IMR-90 (cell line): Measurements from ENCODE around the gene KCNIP1. TPM values are rescaled to one million over a fixed set of nuclear protein-coding genes. Genes with fewer than 3 reads are reported as not detected.

Experiments used
- ATAC-seq: fragments of 200-7000 bp; cut with Tn5 transposase; 2 replicates; pipeline ENCODE4 v1.9.1; 2020; ENCODE audit warnings: low read depth, mild to moderate bottlenecking, moderate library complexity
- BruUV-seq: library from RNA; stranded (reverse); fragments of 400-500 nt; replicated peaks from 2 replicates; lab custom pipeline; 2021; lab: Mats Ljungman, UMichigan
- CTCF ChIA-PET: fragments of 300-600 bp; formaldehyde crosslinking; extraction: SDS; loops from one replicate; lab custom pipeline; 2021; ENCODE audit warnings: antibody characterized with exemption; lab: Yijun Ruan, JAX
- POLR2A ChIA-PET: fragments of 300-600 bp; sonication (Branson Sonifier 250); formaldehyde crosslinking; loops from one replicate; lab custom pipeline; 2022; ENCODE audit warnings: antibody characterized with exemption; ENCODE audit not compliant: unreplicated experiment; lab: Charles Lee
- DNase-seq: peaks from one replicate; pipeline ENCODE4 v3.0.0; 2013
- H2AFZ ChIP-seq: replicated peaks from 2 replicates; pipeline ENCODE3; 2013; ENCODE audit warnings: low read length, mild to moderate bottlenecking; ENCODE audit not compliant: poor library complexity
- H2AK5ac ChIP-seq: 2 replicates; pipeline ENCODE4 v1.6.1; 2013; ENCODE audit warnings: low read depth, low read length, inconsistent platforms
- H2AK9ac ChIP-seq: replicated peaks from 2 replicates; pipeline ENCODE3; 2013; ENCODE audit warnings: mild to moderate bottlenecking, low read depth, low read length, moderate library complexity; ENCODE audit not compliant: poor library complexity
- H2BK120ac ChIP-seq: 2 replicates; pipeline ENCODE4 v1.6.1; 2013; ENCODE audit warnings: low read depth, low read length, inconsistent platforms
- H2BK15ac ChIP-seq: 3 replicates; pipeline ENCODE4 v1.6.1; 2013; ENCODE audit warnings: low read depth, low read length, inconsistent platforms
- H2BK20ac ChIP-seq: 2 replicates; pipeline ENCODE4 v1.6.1; 2013; ENCODE audit warnings: low read depth, mild to moderate bottlenecking, inconsistent platforms, low read length, moderate library complexity
- H2BK5ac ChIP-seq: 2 replicates; pipeline ENCODE4 v1.6.1; 2013; ENCODE audit warnings: mild to moderate bottlenecking, low read depth, low read length, inconsistent platforms; ENCODE audit not compliant: poor library complexity, severe bottlenecking
- H3K14ac ChIP-seq: replicated peaks from 2 replicates; pipeline ENCODE4 v1.6.1; 2013; ENCODE audit warnings: low read depth, low read length, inconsistent platforms
- H3K18ac ChIP-seq: 2 replicates; pipeline ENCODE4 v1.6.1; 2013; ENCODE audit warnings: low read depth, low read length, control low read depth
- H3K23ac ChIP-seq: 2 replicates; pipeline ENCODE4 v1.6.1; 2013; ENCODE audit warnings: low read depth, low read length, inconsistent platforms
- H3K27ac ChIP-seq: 2 replicates; pipeline ENCODE4 v1.5.1; 2013; ENCODE audit warnings: mild to moderate bottlenecking, control low read depth, low read length; ENCODE audit not compliant: insufficient read depth
- H3K27me3 ChIP-seq: 2 replicates; pipeline ENCODE4 v1.6.1; 2013; ENCODE audit warnings: low read length; ENCODE audit not compliant: control insufficient read depth, insufficient read depth
- H3K36me3 ChIP-seq: 2 replicates; pipeline ENCODE4 v1.6.1; 2013; ENCODE audit warnings: low read length, mixed read lengths; ENCODE audit not compliant: control insufficient read depth, insufficient read depth
- H3K4ac ChIP-seq: 2 replicates; pipeline ENCODE4 v1.6.1; 2013; ENCODE audit warnings: low read depth, low read length, inconsistent platforms
- H3K4me1 ChIP-seq: 2 replicates; pipeline ENCODE4 v1.6.1; 2013; ENCODE audit warnings: low read length, mixed read lengths; ENCODE audit not compliant: control insufficient read depth, insufficient read depth
- H3K4me2 ChIP-seq: 2 replicates; pipeline ENCODE4 v1.6.1; 2013; ENCODE audit warnings: low read depth, mild to moderate bottlenecking, control low read depth, low read length, moderate library complexity
- H3K4me3 ChIP-seq: 2 replicates; pipeline ENCODE4 v1.5.1; 2013; ENCODE audit warnings: low read depth, mild to moderate bottlenecking, control low read depth, low read length, moderate library complexity; ENCODE audit not compliant: insufficient read depth
- H3K56ac ChIP-seq: 2 replicates; pipeline ENCODE4 v1.6.1; 2013; ENCODE audit warnings: low read length, inconsistent platforms; ENCODE audit not compliant: insufficient read depth; ENCODE audit errors: extremely low read depth
- H3K79me1 ChIP-seq, 2 experiments: 2 replicates each; pipeline ENCODE4 v1.6.1; 2013; ENCODE audit warnings: low read length in 2 of 2, inconsistent platforms in 1 of 2, low read depth in 1 of 2
- H3K9ac ChIP-seq: 2 replicates; pipeline ENCODE4 v1.6.1; 2013; ENCODE audit warnings: low read depth, low read length, control low read depth
- H3K9me1 ChIP-seq: 2 replicates; pipeline ENCODE4 v1.6.1; 2013; ENCODE audit warnings: low read length, inconsistent platforms; ENCODE audit not compliant: insufficient read depth
- H3K9me3 ChIP-seq: 2 replicates; pipeline ENCODE4 v1.6.1; 2013; ENCODE audit warnings: low read length; ENCODE audit not compliant: control insufficient read depth, insufficient read depth
- H4K20me1 ChIP-seq: 2 replicates; pipeline ENCODE4 v1.6.1; 2013; ENCODE audit warnings: low read length, inconsistent platforms; ENCODE audit not compliant: insufficient read depth
- H4K5ac ChIP-seq: 2 replicates; pipeline ENCODE4 v1.6.1; 2013; ENCODE audit warnings: mild to moderate bottlenecking, low read depth, low read length, control low read depth
- H4K8ac ChIP-seq, 2 experiments: 2 replicates each; pipeline ENCODE4 v1.6.1; 2013; ENCODE audit warnings: low read depth in 2 of 2, low read length in 2 of 2, control low read depth in 1 of 2, inconsistent platforms in 1 of 2
- H4K91ac ChIP-seq: 2 replicates; pipeline ENCODE4 v1.6.1; 2013; ENCODE audit warnings: low read depth, low read length, inconsistent platforms; ENCODE audit not compliant: insufficient read depth
- BHLHE40 ChIP-seq: fragments of 150-350 bp; IDR thresholded peaks from 2 replicates; pipeline ENCODE4 v1.6.1; 2016; ENCODE audit warnings: mild to moderate bottlenecking, low read depth, low read length
- CEBPB ChIP-seq: IDR thresholded peaks from 2 replicates; pipeline ENCODE4 v1.6.1; 2012; ENCODE audit warnings: low read depth, low read length, improper control_type of control experiment
- CHD1 ChIP-seq: IDR thresholded peaks from 2 replicates; pipeline ENCODE4 v1.6.1; 2012; ENCODE audit warnings: low read depth, low read length, improper control_type of control experiment
- FOS ChIP-seq: fragments of 150-350 bp; IDR thresholded peaks from 2 replicates; pipeline ENCODE4 v1.6.1; 2016; ENCODE audit warnings: low read depth, low read length
- MAFK ChIP-seq: IDR thresholded peaks from 2 replicates; pipeline ENCODE4 v1.6.1; 2012; ENCODE audit warnings: low read depth, low read length, improper control_type of control experiment
- MXI1 ChIP-seq: IDR thresholded peaks from 2 replicates; pipeline ENCODE4 v1.6.1; 2012; ENCODE audit warnings: low read depth, mild to moderate bottlenecking, low read length, moderate library complexity, borderline replicate concordance
- NFE2L2 ChIP-seq: fragments of 150-350 bp; IDR thresholded peaks from 2 replicates; pipeline ENCODE4 v1.6.1; 2016; ENCODE audit warnings: low read depth, mild to moderate bottlenecking, low read length
- POLR2A ChIP-seq: IDR thresholded peaks from 2 replicates; pipeline ENCODE4 v1.6.1; 2012; ENCODE audit warnings: mild to moderate bottlenecking, low read depth, low read length
- RAD21 ChIP-seq: IDR thresholded peaks from 2 replicates; pipeline ENCODE4 v1.6.1; 2012; ENCODE audit warnings: low read length, improper control_type of control experiment
- RCOR1 ChIP-seq: IDR thresholded peaks from 2 replicates; pipeline ENCODE4 v1.6.1; 2012; ENCODE audit warnings: mild to moderate bottlenecking, low read length, improper control_type of control experiment; ENCODE audit not compliant: insufficient replicate concordance
- RFX5 ChIP-seq: IDR thresholded peaks from 2 replicates; pipeline ENCODE4 v1.8.0; 2012; ENCODE audit warnings: low read depth, mild to moderate bottlenecking, low read length, moderate library complexity
- SMC3 ChIP-seq: fragments of 150-350 bp; IDR thresholded peaks from 2 replicates; pipeline ENCODE4 v1.6.1; 2016; ENCODE audit warnings: low read depth, mild to moderate bottlenecking, antibody characterized with exemption, low read length, moderate library complexity
- WGBS, 2 experiments: methylation state at CpG; one replicate each; pipeline versions ENCODE4 v1.1.5 to v1.1.7; 2013; ENCODE audit warnings: missing lambda C conversion rate in 2 of 2; ENCODE audit not compliant: insufficient read length in 1 of 2; ENCODE audit errors: extremely low coverage in 2 of 2; 5-methylcytosine and 5-hydroxymethylcytosine counted together
- dilution Hi-C: fragments of 300-500 bp; cut with HindIII; formaldehyde crosslinking; loops from one replicate; pipeline ENCODE4 v1.14.3; 2018; ENCODE audit warnings: low sequenced_read_pairs; ENCODE audit not compliant: unreplicated experiment
- in situ Hi-C: fragments of 300-500 bp; cut with MboI; formaldehyde crosslinking; loops from 3 replicates; pipeline ENCODE4 v1.14.3; 2019; ENCODE audit warnings: low sequenced_read_pairs, inconsistent platforms, mixed read lengths
- intact Hi-C: fragments of 100-400 bp; cut with micrococcal nuclease; formaldehyde crosslinking; loops from 2 replicates; pipeline ENCODE4 v1.10.0; 2022
- polyA plus RNA-seq, 3 experiments: library from polyadenylated mRNA; depleted of rRNA; stranded (reverse); fragments of >200 nt; gene quantifications; 2 replicates each; pipeline ENCODE4 v1.2.3, GENCODE V29; 2012; ENCODE audit warnings: low replicate concordance in 1 of 3
- total RNA-seq: library from RNA; depleted of rRNA; stranded (reverse); fragments of >200 nt; gene quantifications from 2 replicates; pipeline ENCODE4 v1.2.3, GENCODE V29; 2012
- TF ChIP-seq, protein P1 (sequence below): fragments of 150-350 bp; IDR thresholded peaks from 2 replicates; pipeline ENCODE4 v1.6.1; 2017; ENCODE audit warnings: mild to moderate bottlenecking, antibody characterized with exemption, low read length, low read depth
- TF ChIP-seq, protein P2 (sequence below): fragments of 150-350 bp; IDR thresholded peaks from 2 replicates; pipeline ENCODE4 v1.6.1; 2016; ENCODE audit warnings: low read depth, mild to moderate bottlenecking, low read length, moderate library complexity, borderline replicate concordance
- TF ChIP-seq, protein P3 (sequence below): conservative IDR thresholded peaks from 2 replicates; pipeline ENCODE4 v1.5.1; 2012; ENCODE audit warnings: mild to moderate bottlenecking, low read depth, low read length, improper control_type of control experiment

Gene KCNIP1
- total and polyA plus RNA-seq, 2 of the 4 experiments (the other 2 are of a cell fraction), result not detected

DNA sequence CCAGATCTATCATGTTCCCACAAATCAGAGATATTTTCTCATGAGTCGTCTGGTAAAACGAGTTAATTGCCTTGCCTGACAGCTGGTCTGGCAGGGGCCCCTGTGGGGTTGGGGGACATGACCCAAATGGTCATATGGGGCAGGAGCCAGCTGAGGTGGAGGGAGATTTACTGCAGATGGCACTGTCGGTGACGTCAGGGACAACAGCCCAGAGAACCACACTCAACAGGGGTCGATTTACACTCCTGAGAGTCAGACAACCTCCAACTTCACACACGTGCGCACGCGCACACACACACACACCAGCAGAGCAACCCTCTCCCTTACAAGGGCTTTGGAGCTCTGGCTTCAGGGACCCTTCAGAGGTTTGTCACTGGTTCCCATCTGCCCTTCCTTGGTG lies 256.3 kb downstream of the KCNIP1 start:
- Histone ChIP-seq H2BK15ac (no peak overlapping the region), H2BK20ac (no peak overlapping the region), H4K91ac (no peak overlapping the region), H3K9me1 (no peaks in the 10 kb centered on the region), H3K23ac (no peak overlapping the region), H3K4me2 (no peak overlapping the region), H2BK5ac (no peak overlapping the region), H3K9ac (no peak overlapping the region), H2AFZ (no peak overlapping the region), H3K79me1 (no peaks in the 10 kb centered on the region), H3K36me3 (no peaks in the 10 kb centered on the region), H4K8ac (no peak overlapping the region), H3K14ac (no peak overlapping the region), H3K27ac (no peak overlapping the region), H2AK9ac (no peak overlapping the region), H2AK5ac (no peak overlapping the region), H3K4me3 (no peak overlapping the region), H4K5ac (no peak overlapping the region), H3K9me3 (no peaks in the 10 kb centered on the region), H2BK120ac (no peak overlapping the region), H4K20me1 (no peaks in the 10 kb centered on the region), H3K18ac (no peak overlapping the region), H3K56ac (no peak overlapping the region), H3K27me3 (peaks cover 8% of the 10 kb centered on the region), H3K4me1 (0 out of 2 replicates have a peak, but pooled peaks cover 2% of the 10 kb centered on the region), H3K4ac (no peak overlapping the region)
- DNase-seq (no peak), ATAC-seq (no peak)
- whole genome bisulfite sequencing, 2 experiments, result 75% methylated on average over 2 of the region's 9 CpGs; no CpG with 5 or more reads in 1 of the 2 experiments
- intact Hi-C loops (no loop called here), in situ Hi-C loops (no loop called here), dilution Hi-C loops (no loop called here)
- TF ChIP-seq BHLHE40 (no peak), CEBPB (no peak), RAD21 (no peak), NFE2L2 (no peak), RFX5 (no peak), RCOR1 (no peak), POLR2A (no peak), MAFK (no peak), SMC3 (no peak), CHD1 (no peak), FOS (no peak), MXI1 (no peak)
- TF ChIP-seq, protein P1, sequence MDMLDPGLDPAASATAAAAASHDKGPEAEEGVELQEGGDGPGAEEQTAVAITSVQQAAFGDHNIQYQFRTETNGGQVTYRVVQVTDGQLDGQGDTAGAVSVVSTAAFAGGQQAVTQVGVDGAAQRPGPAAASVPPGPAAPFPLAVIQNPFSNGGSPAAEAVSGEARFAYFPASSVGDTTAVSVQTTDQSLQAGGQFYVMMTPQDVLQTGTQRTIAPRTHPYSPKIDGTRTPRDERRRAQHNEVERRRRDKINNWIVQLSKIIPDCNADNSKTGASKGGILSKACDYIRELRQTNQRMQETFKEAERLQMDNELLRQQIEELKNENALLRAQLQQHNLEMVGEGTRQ, result no peak
- TF ChIP-seq, protein P2, sequence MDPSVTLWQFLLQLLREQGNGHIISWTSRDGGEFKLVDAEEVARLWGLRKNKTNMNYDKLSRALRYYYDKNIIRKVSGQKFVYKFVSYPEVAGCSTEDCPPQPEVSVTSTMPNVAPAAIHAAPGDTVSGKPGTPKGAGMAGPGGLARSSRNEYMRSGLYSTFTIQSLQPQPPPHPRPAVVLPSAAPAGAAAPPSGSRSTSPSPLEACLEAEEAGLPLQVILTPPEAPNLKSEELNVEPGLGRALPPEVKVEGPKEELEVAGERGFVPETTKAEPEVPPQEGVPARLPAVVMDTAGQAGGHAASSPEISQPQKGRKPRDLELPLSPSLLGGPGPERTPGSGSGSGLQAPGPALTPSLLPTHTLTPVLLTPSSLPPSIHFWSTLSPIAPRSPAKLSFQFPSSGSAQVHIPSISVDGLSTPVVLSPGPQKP, result no peak
- TF ChIP-seq, protein P3, sequence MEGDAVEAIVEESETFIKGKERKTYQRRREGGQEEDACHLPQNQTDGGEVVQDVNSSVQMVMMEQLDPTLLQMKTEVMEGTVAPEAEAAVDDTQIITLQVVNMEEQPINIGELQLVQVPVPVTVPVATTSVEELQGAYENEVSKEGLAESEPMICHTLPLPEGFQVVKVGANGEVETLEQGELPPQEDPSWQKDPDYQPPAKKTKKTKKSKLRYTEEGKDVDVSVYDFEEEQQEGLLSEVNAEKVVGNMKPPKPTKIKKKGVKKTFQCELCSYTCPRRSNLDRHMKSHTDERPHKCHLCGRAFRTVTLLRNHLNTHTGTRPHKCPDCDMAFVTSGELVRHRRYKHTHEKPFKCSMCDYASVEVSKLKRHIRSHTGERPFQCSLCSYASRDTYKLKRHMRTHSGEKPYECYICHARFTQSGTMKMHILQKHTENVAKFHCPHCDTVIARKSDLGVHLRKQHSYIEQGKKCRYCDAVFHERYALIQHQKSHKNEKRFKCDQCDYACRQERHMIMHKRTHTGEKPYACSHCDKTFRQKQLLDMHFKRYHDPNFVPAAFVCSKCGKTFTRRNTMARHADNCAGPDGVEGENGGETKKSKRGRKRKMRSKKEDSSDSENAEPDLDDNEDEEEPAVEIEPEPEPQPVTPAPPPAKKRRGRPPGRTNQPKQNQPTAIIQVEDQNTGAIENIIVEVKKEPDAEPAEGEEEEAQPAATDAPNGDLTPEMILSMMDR, result no peak
- ChIA-PET CTCF (no interaction called here), POLR2A (no interaction called here)
- no TSS peak for BruUV-seq
